ENCODE measurements around the gene C19orf38.

DNA sequence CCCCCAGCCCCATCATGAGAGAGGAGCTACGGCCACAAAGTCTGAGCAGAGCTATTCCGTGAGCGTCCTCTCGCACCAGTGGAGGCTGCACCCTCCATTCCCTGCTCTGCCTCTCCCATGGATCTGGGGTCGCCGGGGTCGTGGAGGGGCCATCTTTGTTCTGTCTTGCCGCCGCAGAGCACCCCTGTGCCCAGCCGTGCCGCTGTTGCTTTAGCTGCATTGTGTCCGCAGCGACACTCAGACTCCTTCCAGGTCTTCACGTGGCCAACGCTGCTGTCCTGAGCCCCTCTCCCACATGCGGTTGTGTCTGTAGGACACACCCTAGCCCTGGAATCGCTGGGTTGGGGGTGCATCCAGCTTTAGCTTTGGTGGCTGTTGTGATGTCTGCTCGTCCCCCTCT, 64.4 kb downstream of the C19orf38 start:
- no peak for TF ChIP-seq GLIS3 (CRISPR knock-in tag; IDR thresholded peaks at IDR 0.05)
- no peak for TF ChIP-seq PPARA (CRISPR knock-in tag; IDR thresholded peaks at IDR 0.05; ENCODE audit: borderline replicate concordance)
- TF ChIP-seq, protein P1, sequence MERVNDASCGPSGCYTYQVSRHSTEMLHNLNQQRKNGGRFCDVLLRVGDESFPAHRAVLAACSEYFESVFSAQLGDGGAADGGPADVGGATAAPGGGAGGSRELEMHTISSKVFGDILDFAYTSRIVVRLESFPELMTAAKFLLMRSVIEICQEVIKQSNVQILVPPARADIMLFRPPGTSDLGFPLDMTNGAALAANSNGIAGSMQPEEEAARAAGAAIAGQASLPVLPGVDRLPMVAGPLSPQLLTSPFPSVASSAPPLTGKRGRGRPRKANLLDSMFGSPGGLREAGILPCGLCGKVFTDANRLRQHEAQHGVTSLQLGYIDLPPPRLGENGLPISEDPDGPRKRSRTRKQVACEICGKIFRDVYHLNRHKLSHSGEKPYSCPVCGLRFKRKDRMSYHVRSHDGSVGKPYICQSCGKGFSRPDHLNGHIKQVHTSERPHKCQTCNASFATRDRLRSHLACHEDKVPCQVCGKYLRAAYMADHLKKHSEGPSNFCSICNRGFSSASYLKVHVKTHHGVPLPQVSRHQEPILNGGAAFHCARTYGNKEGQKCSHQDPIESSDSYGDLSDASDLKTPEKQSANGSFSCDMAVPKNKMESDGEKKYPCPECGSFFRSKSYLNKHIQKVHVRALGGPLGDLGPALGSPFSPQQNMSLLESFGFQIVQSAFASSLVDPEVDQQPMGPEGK (CRISPR knock-in tag; IDR thresholded peaks at IDR 0.05; ENCODE audit: borderline replicate concordance) = no peak
- no peak for TF ChIP-seq ZC3H10 (CRISPR knock-in tag; IDR thresholded peaks at IDR 0.05)
- TF ChIP-seq OSR1 (CRISPR knock-in tag; IDR thresholded peaks at IDR 0.05) = no peak
- no peak for TF ChIP-seq ESRRG (CRISPR knock-in tag; IDR thresholded peaks at IDR 0.05)
- no peak for TF ChIP-seq RARB (CRISPR knock-in tag; IDR thresholded peaks at IDR 0.05)
- TF ChIP-seq, protein P2, sequence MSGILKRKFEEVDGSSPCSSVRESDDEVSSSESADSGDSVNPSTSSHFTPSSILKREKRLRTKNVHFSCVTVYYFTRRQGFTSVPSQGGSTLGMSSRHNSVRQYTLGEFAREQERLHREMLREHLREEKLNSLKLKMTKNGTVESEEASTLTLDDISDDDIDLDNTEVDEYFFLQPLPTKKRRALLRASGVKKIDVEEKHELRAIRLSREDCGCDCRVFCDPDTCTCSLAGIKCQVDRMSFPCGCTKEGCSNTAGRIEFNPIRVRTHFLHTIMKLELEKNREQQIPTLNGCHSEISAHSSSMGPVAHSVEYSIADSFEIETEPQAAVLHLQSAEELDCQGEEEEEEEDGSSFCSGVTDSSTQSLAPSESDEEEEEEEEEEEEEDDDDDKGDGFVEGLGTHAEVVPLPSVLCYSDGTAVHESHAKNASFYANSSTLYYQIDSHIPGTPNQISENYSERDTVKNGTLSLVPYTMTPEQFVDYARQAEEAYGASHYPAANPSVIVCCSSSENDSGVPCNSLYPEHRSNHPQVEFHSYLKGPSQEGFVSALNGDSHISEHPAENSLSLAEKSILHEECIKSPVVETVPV (CRISPR knock-in tag; IDR thresholded peaks at IDR 0.05) = no peak
- TF ChIP-seq, protein P3, sequence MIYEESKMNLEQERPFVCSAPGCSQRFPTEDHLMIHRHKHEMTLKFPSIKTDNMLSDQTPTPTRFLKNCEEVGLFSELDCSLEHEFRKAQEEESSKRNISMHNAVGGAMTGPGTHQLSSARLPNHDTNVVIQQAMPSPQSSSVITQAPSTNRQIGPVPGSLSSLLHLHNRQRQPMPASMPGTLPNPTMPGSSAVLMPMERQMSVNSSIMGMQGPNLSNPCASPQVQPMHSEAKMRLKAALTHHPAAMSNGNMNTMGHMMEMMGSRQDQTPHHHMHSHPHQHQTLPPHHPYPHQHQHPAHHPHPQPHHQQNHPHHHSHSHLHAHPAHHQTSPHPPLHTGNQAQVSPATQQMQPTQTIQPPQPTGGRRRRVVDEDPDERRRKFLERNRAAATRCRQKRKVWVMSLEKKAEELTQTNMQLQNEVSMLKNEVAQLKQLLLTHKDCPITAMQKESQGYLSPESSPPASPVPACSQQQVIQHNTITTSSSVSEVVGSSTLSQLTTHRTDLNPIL (CRISPR knock-in tag; IDR thresholded peaks at IDR 0.05; ENCODE audit: low read depth) = no peak

All from SK-N-SH treated with all-trans-retinoic acid at 6 μM for 48 hours (cell line).